HCT116 (cell line): Measurements from ENCODE around the gene PPP4R3C. TPM values are rescaled to one million over a fixed set of nuclear protein-coding genes. Genes with fewer than 3 reads are reported as not detected.

Experiments
- ATAC-seq: fragments of 200-7000 bp; cut with Tn5 transposase; 2 replicates; pipeline ENCODE4 v1.9.1; 2020; ENCODE audit warnings: mild to moderate bottlenecking, moderate library complexity
- BruUV-seq: library from RNA; stranded (reverse); fragments of 400-500 nt; replicated peaks from 2 replicates; lab custom pipeline; 2021; lab: Mats Ljungman, UMichigan
- CTCF ChIA-PET: fragments of 300-600 bp; sonication (Branson Sonifier 250); formaldehyde crosslinking; loops from one replicate; lab custom pipeline; 2021; ENCODE audit warnings: antibody characterized with exemption; lab: Charles Lee
- POLR2A ChIA-PET: fragments of 300-600, 350-600 bp; sonication (Branson Sonifier 250); formaldehyde crosslinking; loops from one replicate; lab custom pipeline; 2021; ENCODE audit warnings: antibody characterized with exemption; lab: Charles Lee
- RAD21 ChIA-PET, 2 experiments: fragments of 300-600 bp; sonication (Branson Sonifier 250); formaldehyde crosslinking; loops; one replicate each; lab custom pipeline; 2023; ENCODE audit warnings: low total read pairs in 2 of 2; ENCODE audit not compliant: uncharacterized antibody in 2 of 2, unreplicated experiment in 2 of 2, low non-redundant PET in 1 of 2; lab: Charles Lee
- DNase-seq: peaks from one replicate; pipeline ENCODE4 v3.0.0-alpha.2; 2010; ENCODE audit warnings: low read depth, low spot score
- H2AFZ ChIP-seq: fragments of 200-600 bp; shearing (Covaris generic), sonication (generic); 2 replicates; pipeline ENCODE4 v1.6.1; 2017; ENCODE audit warnings: low read depth, mixed run types, mixed read lengths, antibody characterized with exemption, low read length; ENCODE audit not compliant: poor library complexity, severe bottlenecking
- H3K27ac ChIP-seq: 2 replicates; pipeline ENCODE4 v1.5.1; 2012; ENCODE audit warnings: low read depth, low read length
- H3K27me3 ChIP-seq: fragments of 200-600 bp; sonication (generic); 2 replicates; pipeline ENCODE4 v1.6.1; 2016; ENCODE audit warnings: mixed run types, low read length, mixed read lengths; ENCODE audit not compliant: insufficient read depth
- H3K36me3 ChIP-seq, 2 experiments: fragments of 200-500 bp in 1 of 2; fragments of 200-600 bp in 1 of 2; sonication (Bioruptor generic) in 1 of 2; sonication (generic) in 1 of 2; 2 replicates each; pipeline versions ENCODE4 v1.5.1 to v1.6.1; 2014 to 2016; ENCODE audit warnings: low read length in 2 of 2, inconsistent platforms in 1 of 2, mixed read lengths in 1 of 2, mixed run types in 1 of 2; ENCODE audit not compliant: insufficient read depth in 2 of 2, control insufficient read depth in 1 of 2
- H3K4me1 ChIP-seq, 2 experiments: fragments of 200-600 bp in 1 of 2; sonication (generic) in 1 of 2; 2 replicates each; pipeline versions ENCODE4 v1.5.1 to v1.6.1; 2012 to 2017; ENCODE audit warnings: low read length in 2 of 2, inconsistent platforms in 1 of 2, mild to moderate bottlenecking in 1 of 2, mixed read lengths in 1 of 2, mixed run types in 1 of 2, moderate library complexity in 1 of 2; ENCODE audit not compliant: insufficient read depth in 2 of 2, control insufficient read depth in 1 of 2
- H3K4me2 ChIP-seq: fragments of 200-600 bp; sonication (generic); 2 replicates; pipeline ENCODE4 v1.6.1; 2017; ENCODE audit warnings: mixed run types, low read length, mixed read lengths
- H3K4me3 ChIP-seq, 2 experiments: fragments of 200-600 bp in 1 of 2; sonication (generic) in 1 of 2; replicated peaks in 1 of 2; 2 replicates each; pipeline ENCODE4 v1.5.1; 2011 to 2016; ENCODE audit warnings: low read length in 2 of 2, control low read depth in 1 of 2, low read depth in 1 of 2, mild to moderate bottlenecking in 1 of 2, mixed read lengths in 1 of 2, mixed run types in 1 of 2
- H3K79me2 ChIP-seq: fragments of 200-600 bp; sonication (generic); 2 replicates; pipeline ENCODE4 v1.6.1; 2017; ENCODE audit warnings: mild to moderate bottlenecking, mixed run types, low read length, moderate library complexity, mixed read lengths; ENCODE audit not compliant: insufficient read depth
- H3K9ac ChIP-seq: fragments of 200-600 bp; sonication (generic); 2 replicates; pipeline ENCODE4 v1.6.1; 2016; ENCODE audit warnings: low read length, mixed read lengths
- H3K9me2 ChIP-seq: fragments of 200-600 bp; sonication (generic), shearing (Covaris generic); 2 replicates; pipeline ENCODE4 v1.6.1; 2017; ENCODE audit warnings: mixed run types, mild to moderate bottlenecking, moderate library complexity; ENCODE audit not compliant: insufficient read depth
- H3K9me3 ChIP-seq, 2 experiments: fragments of 200-500 bp in 1 of 2; fragments of 200-600 bp in 1 of 2; sonication (Bioruptor generic) in 1 of 2; sonication (generic) in 1 of 2; 2 replicates each; pipeline ENCODE4 v1.6.1; 2014 to 2017; ENCODE audit warnings: low read length in 2 of 2, mixed read lengths in 2 of 2, inconsistent platforms in 1 of 2, low read depth in 1 of 2, mild to moderate bottlenecking in 1 of 2, mixed run types in 1 of 2, moderate library complexity in 1 of 2; ENCODE audit not compliant: control insufficient read depth in 1 of 2, insufficient read depth in 1 of 2
- H4K20me1 ChIP-seq: fragments of 200-600 bp; sonication (generic), shearing (Covaris generic); 2 replicates; pipeline ENCODE4 v1.6.1; 2017; ENCODE audit warnings: mixed run types, mild to moderate bottlenecking, moderate library complexity; ENCODE audit not compliant: insufficient read depth
- ATF3 ChIP-seq: IDR thresholded peaks from 2 replicates; pipeline ENCODE4 v1.6.1; 2012
- CBX3 ChIP-seq: IDR thresholded peaks from 2 replicates; pipeline ENCODE4 v1.6.1; 2012; ENCODE audit warnings: low read depth
- ELF1 ChIP-seq: IDR thresholded peaks from 2 replicates; pipeline ENCODE4 v1.6.1; 2012; ENCODE audit warnings: low read depth, borderline replicate concordance
- EZH2phosphoT487 ChIP-seq: fragments of 200-600 bp; IDR thresholded peaks from 2 replicates; pipeline ENCODE4 v1.6.1; 2018; ENCODE audit warnings: antibody characterized with exemption, borderline replicate concordance
- POLR2AphosphoS5 ChIP-seq: IDR thresholded peaks from 2 replicates; pipeline ENCODE4 v1.6.1; 2011; ENCODE audit warnings: mild to moderate bottlenecking, low read depth, low read length, moderate library complexity
- SP1 ChIP-seq: IDR thresholded peaks from 2 replicates; pipeline ENCODE4 v1.6.1; 2012; ENCODE audit warnings: low read depth
- SRF ChIP-seq: IDR thresholded peaks from 2 replicates; pipeline ENCODE4 v1.6.1; 2012; ENCODE audit warnings: low read depth
- YY1 ChIP-seq: IDR thresholded peaks from 2 replicates; pipeline ENCODE4 v1.6.1; 2011; ENCODE audit warnings: low read length, low read depth, moderate library complexity, mild to moderate bottlenecking; ENCODE audit not compliant: insufficient replicate concordance; ENCODE audit errors: extremely low read depth
- ZFX ChIP-seq: fragments of 450-650 bp; IDR thresholded peaks from 2 replicates; pipeline ENCODE4 v1.6.1; 2017
- intact Hi-C: fragments of 100-400 bp; cut with micrococcal nuclease; formaldehyde crosslinking; loops from 2 replicates; pipeline ENCODE4 v1.10.0; 2022
- total RNA-seq: library from RNA; stranded (reverse); gene quantifications from one replicate; pipeline ENCODE4 v1.2.1, GENCODE V29; 2021; ENCODE audit not compliant: unreplicated experiment
- TF ChIP-seq, protein P1 (sequence below): IDR thresholded peaks from 2 replicates; pipeline ENCODE4 v1.6.1; 2012; ENCODE audit warnings: low read depth
- TF ChIP-seq, protein P2 (sequence below), 3 experiments: fragments of 200-600 bp in 1 of 3; sonication (generic) in 1 of 3; IDR thresholded peaks in 2 of 3; conservative IDR thresholded peaks in 1 of 3; 2 replicates each; pipeline ENCODE4 v1.5.1; 2012 to 2017; ENCODE audit warnings: low read depth in 2 of 3, low read length in 2 of 3, antibody characterized with exemption in 1 of 3, borderline replicate concordance in 1 of 3, control low read depth in 1 of 3, mild to moderate bottlenecking in 1 of 3, mixed read lengths in 1 of 3, mixed run types in 1 of 3, moderate library complexity in 1 of 3; ENCODE audit not compliant: insufficient read depth in 1 of 3
- TF ChIP-seq, protein P3 (sequence below): IDR thresholded peaks from 2 replicates; pipeline ENCODE4 v1.6.1; 2012

The PPP4R3C gene
- total RNA-seq, 1 experiment from 2014 or later = not detected

GRCh38 chrX:27491397-27491796 lies 28.3 kb upstream of the PPP4R3C start:
- TF ChIP-seq SP1 (no peak), ZFX (no peak), CBX3 (no peak), POLR2AphosphoS5 (no peak), ELF1 (no peak), YY1 (no peak)
- TF ChIP-seq, all 23 proteins: peak for 0
- Histone ChIP-seq H3K4me1 (no peaks in the 10 kb centered on the region), H2AFZ (no peak overlapping the region), H3K9me2 (no peaks in the 10 kb centered on the region), H3K9ac (no peak overlapping the region), H3K79me2 (no peaks in the 10 kb centered on the region), H4K20me1 (no peaks in the 10 kb centered on the region), H3K27me3 (no peaks in the 10 kb centered on the region), H3K9me3 (no peaks in the 10 kb centered on the region), H3K27ac (no peak overlapping the region), H3K4me2 (no peak overlapping the region), H3K4me3 (no peak overlapping the region), H3K36me3 (no peaks in the 10 kb centered on the region)
- ChIA-PET CTCF (no interaction called here), POLR2A (no interaction called here), RAD21 (no interaction called here)
- intact Hi-C loops = no loop called here
- ATAC-seq (no peak), DNase-seq (no peak)
- no TSS peak for BruUV-seq

DNA sequence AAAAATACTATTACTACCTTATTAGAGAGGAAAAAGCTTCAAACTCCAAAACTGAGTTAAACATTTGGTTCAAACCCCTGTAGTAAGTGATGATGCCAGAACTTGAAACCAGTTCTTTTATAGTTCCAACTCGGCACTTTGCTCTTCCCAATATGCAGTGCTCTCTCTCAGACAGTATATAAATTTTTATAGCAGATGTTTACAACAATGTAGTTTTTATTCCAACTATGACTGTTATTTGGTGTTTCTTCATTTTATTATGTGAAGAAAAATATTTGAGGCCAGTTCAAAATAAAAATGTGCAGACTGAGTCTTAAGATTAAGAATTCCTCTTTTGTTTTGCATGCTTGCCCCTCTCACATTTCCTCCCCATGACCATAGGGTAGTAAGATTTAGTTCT lies 2.9 kb upstream of the PPP4R3C start:
- ChIA-PET POLR2A (no interaction called here), RAD21 (no interaction called here), CTCF (no interaction called here)
- no peak for DNase-seq
- no peaks in the 10 kb centered on the region for H3K9me2 ChIP-seq
- H4K20me1 ChIP-seq = no peaks in the 10 kb centered on the region
- no peak overlapping the region for H2AFZ ChIP-seq
- BruUV-seq = no TSS peak
- no peaks in the 10 kb centered on the region for H3K36me3 ChIP-seq
- no peaks in the 10 kb centered on the region for H3K4me1 ChIP-seq
- H3K9ac ChIP-seq = no peak overlapping the region
- intact Hi-C loops = no loop called here
- no peak overlapping the region for H3K4me3 ChIP-seq
- no peaks in the 10 kb centered on the region for H3K27me3 ChIP-seq
- TF ChIP-seq, protein P1, sequence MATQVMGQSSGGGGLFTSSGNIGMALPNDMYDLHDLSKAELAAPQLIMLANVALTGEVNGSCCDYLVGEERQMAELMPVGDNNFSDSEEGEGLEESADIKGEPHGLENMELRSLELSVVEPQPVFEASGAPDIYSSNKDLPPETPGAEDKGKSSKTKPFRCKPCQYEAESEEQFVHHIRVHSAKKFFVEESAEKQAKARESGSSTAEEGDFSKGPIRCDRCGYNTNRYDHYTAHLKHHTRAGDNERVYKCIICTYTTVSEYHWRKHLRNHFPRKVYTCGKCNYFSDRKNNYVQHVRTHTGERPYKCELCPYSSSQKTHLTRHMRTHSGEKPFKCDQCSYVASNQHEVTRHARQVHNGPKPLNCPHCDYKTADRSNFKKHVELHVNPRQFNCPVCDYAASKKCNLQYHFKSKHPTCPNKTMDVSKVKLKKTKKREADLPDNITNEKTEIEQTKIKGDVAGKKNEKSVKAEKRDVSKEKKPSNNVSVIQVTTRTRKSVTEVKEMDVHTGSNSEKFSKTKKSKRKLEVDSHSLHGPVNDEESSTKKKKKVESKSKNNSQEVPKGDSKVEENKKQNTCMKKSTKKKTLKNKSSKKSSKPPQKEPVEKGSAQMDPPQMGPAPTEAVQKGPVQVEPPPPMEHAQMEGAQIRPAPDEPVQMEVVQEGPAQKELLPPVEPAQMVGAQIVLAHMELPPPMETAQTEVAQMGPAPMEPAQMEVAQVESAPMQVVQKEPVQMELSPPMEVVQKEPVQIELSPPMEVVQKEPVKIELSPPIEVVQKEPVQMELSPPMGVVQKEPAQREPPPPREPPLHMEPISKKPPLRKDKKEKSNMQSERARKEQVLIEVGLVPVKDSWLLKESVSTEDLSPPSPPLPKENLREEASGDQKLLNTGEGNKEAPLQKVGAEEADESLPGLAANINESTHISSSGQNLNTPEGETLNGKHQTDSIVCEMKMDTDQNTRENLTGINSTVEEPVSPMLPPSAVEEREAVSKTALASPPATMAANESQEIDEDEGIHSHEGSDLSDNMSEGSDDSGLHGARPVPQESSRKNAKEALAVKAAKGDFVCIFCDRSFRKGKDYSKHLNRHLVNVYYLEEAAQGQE = no peak
- no peak for TF ChIP-seq EZH2phosphoT487
- no peak for TF ChIP-seq ZFX
- TF ChIP-seq, protein P2, sequence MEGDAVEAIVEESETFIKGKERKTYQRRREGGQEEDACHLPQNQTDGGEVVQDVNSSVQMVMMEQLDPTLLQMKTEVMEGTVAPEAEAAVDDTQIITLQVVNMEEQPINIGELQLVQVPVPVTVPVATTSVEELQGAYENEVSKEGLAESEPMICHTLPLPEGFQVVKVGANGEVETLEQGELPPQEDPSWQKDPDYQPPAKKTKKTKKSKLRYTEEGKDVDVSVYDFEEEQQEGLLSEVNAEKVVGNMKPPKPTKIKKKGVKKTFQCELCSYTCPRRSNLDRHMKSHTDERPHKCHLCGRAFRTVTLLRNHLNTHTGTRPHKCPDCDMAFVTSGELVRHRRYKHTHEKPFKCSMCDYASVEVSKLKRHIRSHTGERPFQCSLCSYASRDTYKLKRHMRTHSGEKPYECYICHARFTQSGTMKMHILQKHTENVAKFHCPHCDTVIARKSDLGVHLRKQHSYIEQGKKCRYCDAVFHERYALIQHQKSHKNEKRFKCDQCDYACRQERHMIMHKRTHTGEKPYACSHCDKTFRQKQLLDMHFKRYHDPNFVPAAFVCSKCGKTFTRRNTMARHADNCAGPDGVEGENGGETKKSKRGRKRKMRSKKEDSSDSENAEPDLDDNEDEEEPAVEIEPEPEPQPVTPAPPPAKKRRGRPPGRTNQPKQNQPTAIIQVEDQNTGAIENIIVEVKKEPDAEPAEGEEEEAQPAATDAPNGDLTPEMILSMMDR (IDR thresholded peaks at IDR 0.05 in 2 of 3, conservative IDR thresholded peaks at IDR 0.05 in 1 of 3; ENCODE audit: borderline replicate concordance in 1 of 3, insufficient read depth in 1 of 3, low read depth in 2 of 3, low read length in 2 of 3) = no peak
- no peak for TF ChIP-seq POLR2AphosphoS5
- TF ChIP-seq ATF3 = no peak
- TF ChIP-seq SRF = no peak
- TF ChIP-seq ELF1 = no peak
- TF ChIP-seq, protein P3, sequence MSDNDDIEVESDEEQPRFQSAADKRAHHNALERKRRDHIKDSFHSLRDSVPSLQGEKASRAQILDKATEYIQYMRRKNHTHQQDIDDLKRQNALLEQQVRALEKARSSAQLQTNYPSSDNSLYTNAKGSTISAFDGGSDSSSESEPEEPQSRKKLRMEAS = no peak
- no peaks in the 10 kb centered on the region for H3K9me3 ChIP-seq
- no peaks in the 10 kb centered on the region for H3K79me2 ChIP-seq
- ATAC-seq = no peak
- H3K4me2 ChIP-seq = no peak overlapping the region
- H3K27ac ChIP-seq = no peak overlapping the region
